Measurements from ENCODE around the gene KRTAP6-1.

KRTAP6-1 gene

GRCh38 chr21:30613836-30614235, at the start of gene KRTAP6-1:
Gene KRTAP6-1, minus strand, starts transcription at chr21:30613930. Its CDS starts 26 bp downstream, at chr21:30613904.
- DNase-seq = no peak

DNA sequence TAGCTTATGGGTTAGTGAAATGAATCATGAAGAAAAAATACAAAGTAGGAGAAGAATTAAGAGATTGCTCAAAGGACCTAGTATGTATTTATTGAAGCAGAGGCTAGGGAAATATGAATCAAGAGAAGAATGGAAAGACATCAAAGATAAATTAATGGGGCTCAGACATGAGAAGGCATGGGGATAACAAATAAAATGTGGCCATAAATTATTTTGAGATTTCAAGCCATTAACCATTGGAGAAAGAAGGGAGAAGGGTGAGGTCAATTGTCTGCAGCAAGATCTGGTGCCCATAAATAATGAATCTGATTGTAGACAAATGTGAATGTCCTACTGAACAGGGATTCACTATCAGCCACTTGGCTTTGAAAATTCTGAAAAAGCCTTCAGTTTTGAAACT, 39.2 kb upstream of the KRTAP6-1 start:
- no peak for DNase-seq

GRCh38 chr21:30646904-30647414, 33.2 kb upstream of the KRTAP6-1 start:
- no peak for DNase-seq

DNA sequence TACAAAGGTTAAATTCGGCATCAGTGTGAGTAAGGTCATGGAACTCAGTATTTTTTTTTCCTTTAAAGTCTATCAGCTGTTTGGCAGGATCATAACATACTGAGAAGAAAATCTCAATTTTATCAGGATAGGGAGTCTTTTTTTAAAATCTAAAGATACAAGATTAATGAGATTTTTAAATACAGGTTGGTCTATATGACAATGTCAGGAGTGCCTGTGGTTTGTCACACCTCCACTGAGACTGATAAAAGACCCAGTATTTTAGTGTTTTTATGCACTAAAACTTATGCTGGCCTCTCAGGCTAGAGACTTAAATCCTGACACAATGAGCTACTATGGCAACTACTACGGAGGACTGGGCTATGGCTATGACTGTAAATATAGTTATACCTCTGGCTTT, 28.8 kb upstream of the KRTAP6-1 start, which contains the start of gene KRTAP20-3:
TSS of gene KRTAP20-3 (plus strand) at position 301 of the 400 bp plus-strand sequence.
- no peak for DNase-seq

- DNase-seq = no peak
Observed at GRCh38 chr21:30638686-30639085, 25.0 kb upstream of the KRTAP6-1 start.

DNA sequence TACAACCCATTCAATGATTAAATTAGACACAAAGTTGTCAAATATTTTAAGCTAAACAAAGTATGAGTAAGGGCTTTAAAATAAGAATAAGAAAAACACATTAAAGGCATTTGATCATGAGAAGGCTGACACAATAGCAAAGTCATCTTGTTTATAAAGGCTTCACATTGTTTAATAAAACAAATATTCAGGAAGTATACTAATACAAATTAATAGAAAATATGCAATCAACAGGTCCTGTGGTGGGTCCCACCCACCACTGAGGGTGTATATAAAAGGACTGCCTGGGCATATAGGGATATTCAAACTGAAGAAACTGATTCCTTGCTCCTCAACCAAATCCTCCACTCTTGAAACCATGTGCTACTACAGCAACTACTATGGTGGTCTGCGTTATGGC, 21.2 kb upstream of the KRTAP6-1 start, which contains the start of gene KRTAP20-2:
TSS of gene KRTAP20-2 (plus strand) at position 301 of the 400 bp plus-strand sequence. CDS start at position 359, 58 bp downstream.
- no peak for DNase-seq

- DNase-seq = no peak
Observed at GRCh38 chr21:30629200-30629599, 15.5 kb upstream of the KRTAP6-1 start.

DNA sequence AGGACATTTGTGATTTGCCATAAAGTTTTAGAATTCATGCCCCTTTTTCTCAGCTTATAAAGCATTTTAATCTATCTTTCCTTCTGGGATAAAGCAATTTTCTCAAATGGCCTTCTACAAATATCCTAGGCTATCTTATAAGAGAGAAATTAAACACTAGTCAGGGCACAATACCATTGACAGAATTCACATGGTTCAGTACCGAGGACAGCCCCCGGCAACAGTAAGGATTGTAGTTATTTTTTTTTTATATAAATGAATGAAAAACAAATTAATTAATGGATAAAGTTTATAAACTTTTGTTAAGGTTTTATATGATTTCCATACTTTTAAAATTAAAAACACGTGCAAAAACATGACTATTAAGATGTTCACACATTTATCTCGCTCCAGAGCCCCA, 14.4 kb upstream of the KRTAP6-1 start:
- no peak for DNase-seq

- DNase-seq = no peak
Observed at GRCh38 chr21:30625449-30626165, 11.9 kb upstream of the KRTAP6-1 start.

DNA sequence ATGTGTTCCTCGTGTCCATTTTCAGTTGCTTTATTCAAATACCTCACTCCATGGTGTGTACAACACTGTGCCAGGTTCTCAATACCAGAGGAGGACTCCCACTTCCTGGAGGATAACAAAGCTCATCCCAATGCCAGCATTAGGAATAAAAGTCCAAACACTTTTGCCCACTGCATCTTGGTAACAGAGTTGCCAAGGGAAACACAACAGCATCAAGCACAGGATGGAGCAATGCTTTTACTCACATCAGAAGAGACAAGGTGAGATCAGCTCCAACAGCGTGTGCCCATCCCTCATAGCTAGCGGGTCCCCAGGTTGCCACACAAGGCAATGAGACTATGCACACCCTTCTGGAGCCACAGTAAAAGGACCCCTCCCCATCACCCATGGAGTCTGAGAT, 9.6 kb upstream of the KRTAP6-1 start:
- no peak for DNase-seq

GRCh38 chr21:30620522-30620921, 6.8 kb upstream of the KRTAP6-1 start, which contains the start of gene KRTAP20-4:
Gene KRTAP20-4, plus strand, starts transcription at chr21:30620627.
- no peak for DNase-seq

- no peak for DNase-seq
Observed at GRCh38 chr21:30620080-30620479, 6.3 kb upstream of the KRTAP6-1 start.

DNA sequence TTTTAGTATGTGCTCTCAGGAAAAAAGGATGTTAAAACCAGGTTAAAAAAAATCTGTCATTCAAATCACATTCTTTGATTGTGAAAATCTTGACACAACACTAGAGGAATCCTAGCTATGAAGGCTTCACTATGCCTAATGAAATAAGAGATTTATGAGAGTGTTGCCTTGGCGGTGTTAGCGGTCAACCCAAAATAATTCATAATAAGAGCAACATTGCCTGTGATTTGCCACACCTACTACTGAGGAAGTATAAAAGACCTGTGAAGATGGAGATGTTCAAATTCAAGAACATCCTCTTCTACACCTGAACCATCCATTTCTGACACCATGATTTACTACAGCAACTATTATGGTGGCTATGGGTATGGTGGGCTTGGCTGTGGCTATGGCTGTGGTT, 2.4 kb upstream of the KRTAP6-1 start, which contains the start of gene KRTAP20-1:
TSS of gene KRTAP20-1 (plus strand) at position 301 of the 400 bp plus-strand sequence. CDS start at position 331, 30 bp downstream.
- DNase-seq = no peak

DNA sequence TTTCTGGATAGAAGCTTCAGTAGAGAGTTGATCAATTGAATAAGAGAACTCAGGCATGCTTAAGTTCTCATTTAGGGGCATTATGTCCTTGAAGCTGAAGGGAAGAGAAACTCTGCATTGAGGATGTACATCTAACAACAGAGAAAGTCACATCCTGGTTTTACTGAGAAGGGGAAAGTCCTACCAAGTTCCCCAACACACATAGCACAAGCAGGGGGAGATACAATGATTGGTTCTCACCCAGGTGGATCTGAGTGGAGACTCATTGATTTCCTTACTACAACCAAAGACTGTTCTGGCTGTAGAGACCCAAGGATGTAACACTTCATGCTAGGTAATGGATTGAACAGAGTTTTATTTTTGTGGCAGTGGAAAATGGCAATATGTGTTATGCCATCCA, 1.5 kb upstream of the KRTAP6-1 start:
- no peak for DNase-seq

GRCh38 chr21:30612132-30612531, 1.6 kb downstream of the KRTAP6-1 start:
- no peak for DNase-seq

- no peak for DNase-seq
Observed at GRCh38 chr21:30605968-30606367, 7.8 kb downstream of the KRTAP6-1 start.

DNA sequence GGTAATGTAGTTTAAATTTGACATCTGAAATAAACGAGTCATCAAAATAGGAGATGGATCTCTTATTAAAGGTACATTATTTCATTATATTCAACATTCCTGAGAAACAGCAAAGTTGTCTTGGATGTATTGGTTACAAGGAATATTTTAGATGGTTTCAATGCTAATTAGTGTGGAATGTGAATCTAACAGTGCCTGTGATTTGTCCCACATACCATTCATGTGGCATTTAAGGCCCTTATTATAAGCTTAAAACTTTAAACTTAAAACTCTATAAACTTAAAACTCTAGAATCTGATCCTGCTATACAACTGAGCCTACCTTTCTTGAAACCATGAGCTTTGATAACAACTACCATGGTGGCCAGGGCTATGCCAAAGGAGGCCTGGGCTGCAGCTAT, 12.9 kb downstream of the KRTAP6-1 start, which contains the start of gene KRTAP22-1:
TSS of gene KRTAP22-1 (plus strand) at position 301 of the 400 bp plus-strand sequence.
- no peak for DNase-seq

- no peak for DNase-seq
Observed at GRCh38 chr21:30598802-30599201, 14.9 kb downstream of the KRTAP6-1 start, which contains the start of gene KRTAP6-2. Gene KRTAP6-2, minus strand, starts transcription at chr21:30598902. Its CDS starts 28 bp downstream, at chr21:30598874.

GRCh38 chr21:30592140-30592539, 21.6 kb downstream of the KRTAP6-1 start, which contains the start of gene KRTAP6-3:
Gene KRTAP6-3, plus strand, starts transcription at chr21:30592440. Its CDS starts 6 bp downstream, at chr21:30592446.
- no peak for DNase-seq

DNA sequence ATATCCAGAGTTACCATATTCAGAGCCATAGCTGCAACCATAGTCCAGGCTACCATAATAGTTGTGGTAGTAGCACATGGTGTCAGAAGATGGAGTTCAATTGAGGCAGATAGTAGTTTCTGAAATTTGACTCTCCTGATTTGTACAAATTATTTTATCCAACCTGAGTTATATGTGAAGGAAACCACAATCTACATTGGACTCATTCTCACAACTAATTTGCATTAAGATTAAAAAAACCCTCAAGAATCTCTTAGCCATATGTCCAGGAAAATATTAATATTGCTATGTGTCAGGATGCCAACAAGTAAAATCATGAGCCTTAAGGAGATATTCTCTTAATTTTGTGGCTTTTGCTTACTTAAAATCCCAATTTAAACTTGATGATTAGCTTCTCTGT, 23.4 kb downstream of the KRTAP6-1 start, which contains the start of gene KRTAP22-2:
TSS of gene KRTAP22-2 (minus strand) at position 101 of the 400 bp plus-strand sequence.
- DNase-seq = no peak

DNA sequence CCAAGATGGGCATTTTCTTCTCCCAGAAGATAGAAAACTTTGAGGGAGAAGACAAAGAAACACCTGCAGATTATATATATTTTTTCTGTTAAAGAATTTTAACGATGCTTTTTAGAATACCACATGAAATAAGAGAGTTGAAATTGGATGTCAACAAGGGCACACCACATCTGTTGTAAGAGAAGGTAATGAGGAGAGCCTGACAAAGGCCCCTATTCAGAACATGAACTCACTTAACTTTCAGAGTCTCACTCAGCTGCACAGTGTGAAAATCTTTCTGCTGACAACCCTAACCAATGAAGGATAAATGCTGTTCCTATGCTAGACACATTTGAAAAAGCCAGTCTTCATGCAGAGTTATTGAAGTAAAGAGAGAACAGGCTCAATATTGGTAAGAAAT, 30.9 kb downstream of the KRTAP6-1 start:
- no peak for DNase-seq

- DNase-seq = no peak
Observed at GRCh38 chr21:30580132-30580531, 33.6 kb downstream of the KRTAP6-1 start.

DNA sequence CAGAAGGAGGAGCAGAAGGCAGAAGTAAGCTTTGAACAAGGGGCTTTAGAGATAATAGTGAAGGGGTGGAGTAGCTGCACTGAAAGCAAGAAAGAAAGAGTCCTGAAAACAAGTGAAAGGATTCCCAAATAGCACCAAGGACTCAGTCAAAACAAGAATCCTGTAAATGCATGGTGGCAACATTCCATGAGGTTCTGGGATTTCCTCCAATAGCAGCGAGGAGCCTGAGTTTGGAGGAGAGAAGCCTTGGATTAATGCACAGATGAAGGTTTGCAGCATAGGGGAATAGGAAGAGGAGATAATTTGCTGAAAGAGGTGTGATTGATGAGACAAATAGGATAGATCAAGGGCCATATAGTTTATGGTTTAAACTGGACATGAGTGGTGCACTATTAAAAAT, 34.4 kb downstream of the KRTAP6-1 start:
- DNase-seq = no peak

- DNase-seq = no peak
Observed at GRCh38 chr21:30577766-30578165, 36.0 kb downstream of the KRTAP6-1 start.
